ENCODE data around the gene IRF2BP2. TPM values are rescaled to one million over a fixed set of nuclear protein-coding genes. Genes with fewer than 3 reads are reported as not detected.

IRF2BP2 gene
- total and polyA plus RNA-seq, 2 of the 13 experiments (the other 11 are each of a cell fraction or from before 2014, with no cell fraction given), result 140 to 147 TPM

DNA sequence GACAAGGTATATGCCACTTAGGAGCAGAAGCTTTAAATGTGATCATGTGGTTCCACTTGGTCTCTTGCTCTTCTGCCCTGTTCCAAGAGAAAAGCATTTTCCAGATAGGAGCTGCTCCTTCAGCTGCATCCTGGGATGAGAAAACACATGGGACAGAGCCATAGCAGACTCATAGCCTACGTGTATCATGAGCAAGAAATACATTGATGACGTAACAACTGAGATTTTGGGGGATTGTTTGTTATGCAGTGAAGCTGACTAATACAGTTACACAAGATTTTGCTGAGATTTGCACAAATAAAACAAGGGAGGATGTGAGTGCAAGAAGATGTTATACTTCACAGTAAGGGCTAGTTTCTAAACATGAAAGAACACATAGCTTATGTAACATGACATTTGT, 36.0 kb upstream of the IRF2BP2 start (continued):
- TF ChIP-seq, protein P1, sequence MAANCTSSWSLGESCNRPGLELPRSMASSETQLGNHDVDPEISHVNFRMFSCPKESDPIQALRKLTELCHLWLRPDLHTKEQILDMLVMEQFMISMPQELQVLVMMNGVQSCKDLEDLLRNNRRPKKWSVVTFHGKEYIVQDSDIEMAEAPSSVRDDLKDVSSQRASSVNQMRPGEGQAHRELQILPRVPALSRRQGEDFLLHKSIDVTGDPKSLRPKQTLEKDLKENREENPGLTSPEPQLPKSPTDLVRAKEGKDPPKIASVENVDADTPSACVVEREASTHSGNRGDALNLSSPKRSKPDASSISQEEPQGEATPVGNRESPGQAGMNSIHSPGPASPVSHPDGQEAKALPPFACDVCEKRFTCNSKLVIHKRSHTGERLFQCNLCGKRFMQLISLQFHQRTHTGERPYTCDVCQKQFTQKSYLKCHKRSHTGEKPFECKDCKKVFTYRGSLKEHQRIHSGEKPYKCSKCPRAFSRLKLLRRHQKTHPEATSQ (CRISPR knock-in tag; IDR thresholded peaks at IDR 0.05; ENCODE audit: borderline replicate concordance), result no peak
- TF ChIP-seq, protein P2, sequence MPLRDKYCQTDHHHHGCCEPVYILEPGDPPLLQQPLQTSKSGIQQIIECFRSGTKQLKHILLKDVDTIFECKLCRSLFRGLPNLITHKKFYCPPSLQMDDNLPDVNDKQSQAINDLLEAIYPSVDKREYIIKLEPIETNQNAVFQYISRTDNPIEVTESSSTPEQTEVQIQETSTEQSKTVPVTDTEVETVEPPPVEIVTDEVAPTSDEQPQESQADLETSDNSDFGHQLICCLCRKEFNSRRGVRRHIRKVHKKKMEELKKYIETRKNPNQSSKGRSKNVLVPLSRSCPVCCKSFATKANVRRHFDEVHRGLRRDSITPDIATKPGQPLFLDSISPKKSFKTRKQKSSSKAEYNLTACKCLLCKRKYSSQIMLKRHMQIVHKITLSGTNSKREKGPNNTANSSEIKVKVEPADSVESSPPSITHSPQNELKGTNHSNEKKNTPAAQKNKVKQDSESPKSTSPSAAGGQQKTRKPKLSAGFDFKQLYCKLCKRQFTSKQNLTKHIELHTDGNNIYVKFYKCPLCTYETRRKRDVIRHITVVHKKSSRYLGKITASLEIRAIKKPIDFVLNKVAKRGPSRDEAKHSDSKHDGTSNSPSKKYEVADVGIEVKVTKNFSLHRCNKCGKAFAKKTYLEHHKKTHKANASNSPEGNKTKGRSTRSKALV (CRISPR knock-in tag; IDR thresholded peaks at IDR 0.05), result no peak
- TF ChIP-seq, protein P3, sequence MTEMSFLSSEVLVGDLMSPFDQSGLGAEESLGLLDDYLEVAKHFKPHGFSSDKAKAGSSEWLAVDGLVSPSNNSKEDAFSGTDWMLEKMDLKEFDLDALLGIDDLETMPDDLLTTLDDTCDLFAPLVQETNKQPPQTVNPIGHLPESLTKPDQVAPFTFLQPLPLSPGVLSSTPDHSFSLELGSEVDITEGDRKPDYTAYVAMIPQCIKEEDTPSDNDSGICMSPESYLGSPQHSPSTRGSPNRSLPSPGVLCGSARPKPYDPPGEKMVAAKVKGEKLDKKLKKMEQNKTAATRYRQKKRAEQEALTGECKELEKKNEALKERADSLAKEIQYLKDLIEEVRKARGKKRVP (CRISPR knock-in tag; IDR thresholded peaks at IDR 0.05), result no peak
- TF ChIP-seq ZNF12 (CRISPR knock-in tag; IDR thresholded peaks at IDR 0.05), result peak; percentile 60; the same call in 1 of the 2 replicates
- TF ChIP-seq, protein P4, sequence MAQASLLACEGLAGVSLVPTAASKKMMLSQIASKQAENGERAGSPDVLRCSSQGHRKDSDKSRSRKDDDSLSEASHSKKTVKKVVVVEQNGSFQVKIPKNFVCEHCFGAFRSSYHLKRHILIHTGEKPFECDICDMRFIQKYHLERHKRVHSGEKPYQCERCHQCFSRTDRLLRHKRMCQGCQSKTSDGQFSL (CRISPR knock-in tag; IDR thresholded peaks at IDR 0.05), result no peak
- TF ChIP-seq ZNF577 (CRISPR knock-in tag; IDR thresholded peaks at IDR 0.05; ENCODE audit: borderline replicate concordance, low read depth), result no peak
- TF ChIP-seq ZNF777 (CRISPR knock-in tag; IDR thresholded peaks at IDR 0.05), result no peak
- no peak for TF ChIP-seq SNAPC2 (CRISPR knock-in tag; IDR thresholded peaks at IDR 0.05)
- TF ChIP-seq ZNF572 (CRISPR knock-in tag; IDR thresholded peaks at IDR 0.05), result no peak
- peak; percentile 30; the same call in 1 of the 2 replicates for TF ChIP-seq CEBPB (IDR thresholded peaks at IDR 0.05; ENCODE audit: borderline replicate concordance, low read depth, low read length)
- TF ChIP-seq, protein P5, sequence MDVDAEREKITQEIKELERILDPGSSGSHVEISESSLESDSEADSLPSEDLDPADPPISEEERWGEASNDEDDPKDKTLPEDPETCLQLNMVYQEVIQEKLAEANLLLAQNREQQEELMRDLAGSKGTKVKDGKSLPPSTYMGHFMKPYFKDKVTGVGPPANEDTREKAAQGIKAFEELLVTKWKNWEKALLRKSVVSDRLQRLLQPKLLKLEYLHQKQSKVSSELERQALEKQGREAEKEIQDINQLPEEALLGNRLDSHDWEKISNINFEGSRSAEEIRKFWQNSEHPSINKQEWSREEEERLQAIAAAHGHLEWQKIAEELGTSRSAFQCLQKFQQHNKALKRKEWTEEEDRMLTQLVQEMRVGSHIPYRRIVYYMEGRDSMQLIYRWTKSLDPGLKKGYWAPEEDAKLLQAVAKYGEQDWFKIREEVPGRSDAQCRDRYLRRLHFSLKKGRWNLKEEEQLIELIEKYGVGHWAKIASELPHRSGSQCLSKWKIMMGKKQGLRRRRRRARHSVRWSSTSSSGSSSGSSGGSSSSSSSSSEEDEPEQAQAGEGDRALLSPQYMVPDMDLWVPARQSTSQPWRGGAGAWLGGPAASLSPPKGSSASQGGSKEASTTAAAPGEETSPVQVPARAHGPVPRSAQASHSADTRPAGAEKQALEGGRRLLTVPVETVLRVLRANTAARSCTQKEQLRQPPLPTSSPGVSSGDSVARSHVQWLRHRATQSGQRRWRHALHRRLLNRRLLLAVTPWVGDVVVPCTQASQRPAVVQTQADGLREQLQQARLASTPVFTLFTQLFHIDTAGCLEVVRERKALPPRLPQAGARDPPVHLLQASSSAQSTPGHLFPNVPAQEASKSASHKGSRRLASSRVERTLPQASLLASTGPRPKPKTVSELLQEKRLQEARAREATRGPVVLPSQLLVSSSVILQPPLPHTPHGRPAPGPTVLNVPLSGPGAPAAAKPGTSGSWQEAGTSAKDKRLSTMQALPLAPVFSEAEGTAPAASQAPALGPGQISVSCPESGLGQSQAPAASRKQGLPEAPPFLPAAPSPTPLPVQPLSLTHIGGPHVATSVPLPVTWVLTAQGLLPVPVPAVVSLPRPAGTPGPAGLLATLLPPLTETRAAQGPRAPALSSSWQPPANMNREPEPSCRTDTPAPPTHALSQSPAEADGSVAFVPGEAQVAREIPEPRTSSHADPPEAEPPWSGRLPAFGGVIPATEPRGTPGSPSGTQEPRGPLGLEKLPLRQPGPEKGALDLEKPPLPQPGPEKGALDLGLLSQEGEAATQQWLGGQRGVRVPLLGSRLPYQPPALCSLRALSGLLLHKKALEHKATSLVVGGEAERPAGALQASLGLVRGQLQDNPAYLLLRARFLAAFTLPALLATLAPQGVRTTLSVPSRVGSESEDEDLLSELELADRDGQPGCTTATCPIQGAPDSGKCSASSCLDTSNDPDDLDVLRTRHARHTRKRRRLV (CRISPR knock-in tag; IDR thresholded peaks at IDR 0.05), result no peak
- TF ChIP-seq ZSCAN25 (CRISPR knock-in tag; IDR thresholded peaks at IDR 0.05), result no peak

All from HepG2 (cell line).